Nucleus accumbens (tissue), 56 donors: ENCODE results near the gene SAA2.
A peak's percentile ranks its signal among the peaks of the same experiment; 100 is the strongest.
"Not testable (repeated sequence)": the region's sequence is repeated elsewhere in the genome, so short reads cannot be mapped to it uniquely, and the experiment has no call there.

Experiments
- DNase-seq, 56 donors: peaks; one replicate each; lab custom pipeline; 2025; lab: John Stamatoyannopoulos, UW

Gene SAA2

GRCh38 chr11:18253778-18254338 lies 5.4 kb upstream of the SAA2 start:
- no peak for DNase-seq

DNA sequence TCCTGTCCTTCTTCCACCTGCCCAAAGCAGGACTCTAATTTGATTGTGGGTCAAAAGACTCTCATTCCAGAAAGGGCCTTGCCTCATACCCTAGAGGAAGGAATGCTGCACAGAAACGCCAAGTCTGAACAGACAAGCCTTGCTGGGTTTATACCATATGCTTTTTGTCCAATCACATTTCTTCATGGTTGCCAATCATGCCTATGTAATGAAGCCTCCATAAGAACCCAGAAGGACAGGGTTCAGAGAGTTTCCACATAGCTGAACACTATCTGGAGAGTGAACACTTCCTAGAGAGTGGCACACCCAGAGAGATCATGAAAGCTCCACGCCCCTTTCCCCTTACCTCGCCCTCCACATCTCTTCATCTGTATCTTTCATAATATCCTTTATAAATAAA lies 4.8 kb upstream of the SAA2 start:
- DNase-seq, result no peak

DNA sequence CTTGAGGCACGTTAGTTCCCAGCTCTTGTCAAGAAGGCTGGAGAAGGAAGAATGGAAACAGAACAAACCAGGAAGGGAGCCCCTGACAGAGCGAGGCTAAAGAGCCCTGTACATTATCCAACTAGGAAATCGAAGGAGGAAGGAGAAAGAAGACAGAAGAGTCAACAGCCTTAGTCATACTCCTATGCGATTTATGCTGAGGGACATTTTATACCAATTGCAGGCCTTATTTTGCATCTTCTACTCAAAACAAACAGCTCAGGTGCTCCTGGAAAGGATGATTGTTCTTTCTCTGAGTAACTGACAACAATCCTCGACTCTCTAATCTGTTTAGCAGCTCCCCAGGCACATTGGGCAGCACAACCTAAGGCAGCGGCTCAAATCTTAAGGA lies 1.3 kb downstream of the SAA2 start:
- not testable (repeated sequence) for DNase-seq

- not testable (repeated sequence) for DNase-seq
Measured at GRCh38 chr11:18246379-18247190, 1.9 kb downstream of the SAA2 start.

DNA sequence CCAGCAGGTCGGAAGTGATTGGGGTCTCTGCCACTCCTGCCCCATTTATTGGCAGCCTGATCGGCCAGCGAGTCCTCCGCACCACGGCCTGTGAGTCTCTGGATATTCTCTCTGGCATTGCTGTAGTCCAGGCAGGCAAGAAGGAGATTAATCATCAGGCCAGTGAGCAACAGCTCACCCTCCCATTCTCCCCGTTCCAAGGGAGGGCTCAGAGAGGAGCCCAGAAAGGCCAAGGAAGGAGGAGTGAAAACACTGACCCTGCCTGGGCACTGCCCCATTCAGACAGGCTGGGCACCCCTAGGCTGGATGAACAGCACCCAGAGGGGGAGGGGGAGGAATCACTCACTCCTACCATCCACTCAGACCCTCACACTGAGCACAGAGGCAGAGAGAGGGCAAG lies 3.1 kb downstream of the SAA2 start:
- no peak for DNase-seq

DNA sequence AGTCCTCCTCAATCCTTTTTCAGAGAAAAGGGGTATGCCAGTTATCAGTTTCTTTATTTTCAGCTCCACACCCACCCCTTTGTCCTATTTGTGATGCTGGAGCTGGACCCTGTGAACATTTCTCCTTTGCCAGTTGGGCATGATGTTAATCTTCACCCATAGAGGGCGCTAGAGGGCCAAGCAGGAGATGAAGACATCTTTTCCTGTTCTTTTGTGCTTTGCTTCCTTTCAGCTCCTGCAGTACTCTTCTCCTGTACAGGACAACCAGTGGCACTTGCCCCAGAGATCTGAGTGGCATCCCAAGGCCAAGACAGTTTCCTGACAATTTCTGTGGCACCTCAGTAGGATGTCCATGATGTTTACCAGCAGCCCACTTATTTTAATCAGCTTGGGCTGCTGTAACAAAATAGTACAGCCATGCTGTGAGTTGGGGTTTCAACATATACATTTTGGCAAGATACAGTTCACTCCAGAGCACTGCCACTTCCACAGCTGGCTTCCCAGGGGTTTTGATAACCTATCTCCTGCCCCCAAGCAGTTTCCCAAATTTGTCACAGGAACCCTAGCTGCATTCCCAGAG lies 4.6 kb downstream of the SAA2 start:
- DNase-seq, result peak in 10 of 56 donors; percentile 2 to 20 (median 5)

- no peak for DNase-seq
Measured at GRCh38 chr11:18239655-18240054, 8.8 kb downstream of the SAA2 start.

GRCh38 chr11:18236664-18237356 lies 11.7 kb downstream of the SAA2 start, which contains the start of gene SAA4:
Gene SAA4, minus strand, starts transcription at chr11:18236802. Its CDS starts 876 bp downstream, at chr11:18235926.
- no peak for DNase-seq

DNA sequence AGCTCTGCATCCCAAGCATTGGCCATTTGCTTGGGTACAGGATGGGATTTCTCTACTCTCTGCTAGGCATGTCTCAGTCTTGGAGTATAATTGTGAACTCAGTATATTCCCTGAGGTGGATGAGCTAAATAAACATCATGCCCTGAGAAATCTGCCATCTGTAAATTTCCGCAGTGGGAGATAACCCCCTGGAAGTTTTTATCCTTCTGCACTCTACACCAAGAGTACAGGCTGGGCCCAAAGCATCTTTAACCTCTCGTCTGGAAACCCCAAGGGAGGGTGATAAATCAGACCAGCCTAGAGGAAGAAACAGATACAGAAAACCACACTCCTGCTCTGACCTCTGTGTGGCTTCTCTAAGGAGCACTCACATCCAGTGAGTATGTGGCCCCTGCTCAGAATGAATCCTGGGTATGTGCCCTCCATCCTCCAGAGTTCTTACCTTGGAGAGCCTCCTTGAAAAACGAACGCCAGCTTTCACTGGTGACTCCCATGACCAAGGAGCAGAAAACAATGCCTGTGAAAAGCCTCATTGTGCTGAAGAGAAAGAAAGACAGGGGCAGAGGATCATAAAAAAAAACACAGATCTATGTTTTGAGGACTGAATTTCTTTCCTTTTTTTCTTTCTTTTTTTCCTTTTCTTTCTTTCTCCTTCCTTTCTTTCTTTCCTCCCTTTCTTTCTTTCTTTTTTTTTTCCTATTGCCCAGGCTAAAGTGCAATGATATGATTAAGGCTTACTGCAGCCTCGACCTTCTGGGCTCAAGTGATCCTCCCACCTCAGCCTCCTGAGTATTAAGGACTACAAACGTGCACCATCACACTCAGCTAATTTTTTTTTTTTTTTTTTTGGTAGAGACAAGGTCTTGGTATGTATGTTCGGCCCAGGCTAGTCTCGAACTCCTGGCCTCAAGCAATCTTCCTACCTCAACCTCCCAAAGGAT lies 12.8 kb downstream of the SAA2 start:
- no peak for DNase-seq

- no peak for DNase-seq
Measured at GRCh38 chr11:18233912-18234311, 14.6 kb downstream of the SAA2 start.

DNA sequence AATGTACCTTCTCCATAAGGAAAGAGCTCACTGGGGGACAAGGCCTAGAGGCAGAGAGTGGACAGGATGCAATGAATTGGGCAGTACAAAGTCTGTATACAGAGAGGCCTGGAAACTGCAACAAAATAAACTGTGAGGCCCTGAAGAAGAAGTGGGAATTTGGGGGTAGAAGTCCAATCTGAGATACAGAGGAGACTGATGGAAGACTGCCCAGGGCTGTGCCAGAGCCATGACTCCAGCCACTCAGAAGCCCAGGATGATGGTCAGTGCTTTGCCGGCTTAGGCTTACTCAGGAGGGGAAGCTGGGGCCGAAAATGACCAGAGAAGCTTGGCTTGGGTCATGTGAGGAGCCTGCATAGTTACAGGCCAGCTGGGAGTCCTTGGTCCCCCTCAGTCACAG lies 17.6 kb downstream of the SAA2 start:
- DNase-seq, result no peak

GRCh38 chr11:18229501-18229900 lies 19.0 kb downstream of the SAA2 start:
- no peak for DNase-seq

- no peak for DNase-seq
Measured at GRCh38 chr11:18225913-18226312, 22.6 kb downstream of the SAA2 start.

DNA sequence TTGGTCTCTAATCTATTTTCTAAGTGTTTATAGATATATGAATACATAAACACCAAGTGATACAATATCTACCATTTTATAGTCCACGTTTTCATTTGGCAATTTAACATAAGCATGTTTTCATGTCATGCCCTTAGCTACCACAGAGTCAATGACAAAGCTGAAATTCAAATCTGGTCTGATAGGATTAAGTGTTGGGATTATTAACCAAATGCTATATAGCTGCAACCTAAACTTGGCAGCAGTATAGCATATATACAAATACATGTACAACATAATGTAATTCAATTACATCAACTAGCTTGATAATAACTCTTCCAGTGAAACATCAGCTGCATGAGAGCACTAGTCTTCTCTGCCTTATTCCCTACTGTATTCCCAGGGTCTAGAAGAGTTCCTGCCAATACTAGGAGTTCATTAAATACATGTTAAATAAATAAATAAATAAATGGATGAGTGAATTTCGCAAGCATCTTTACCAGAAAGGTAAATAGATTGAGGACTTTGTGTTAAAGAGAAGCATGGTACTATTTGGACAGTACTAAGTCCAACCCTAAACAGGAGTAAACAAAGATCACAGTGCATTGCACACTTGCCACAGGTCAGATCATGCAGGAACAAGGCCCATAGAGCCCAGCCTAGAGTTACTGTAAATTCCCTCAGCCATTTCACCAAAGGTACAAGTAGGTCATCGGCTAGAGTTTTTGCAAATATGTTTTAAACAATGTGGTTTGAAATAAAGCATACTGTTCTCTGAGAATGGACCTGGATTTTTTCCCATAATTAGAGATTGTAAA lies 24.7 kb downstream of the SAA2 start:
- no peak for DNase-seq

DNA sequence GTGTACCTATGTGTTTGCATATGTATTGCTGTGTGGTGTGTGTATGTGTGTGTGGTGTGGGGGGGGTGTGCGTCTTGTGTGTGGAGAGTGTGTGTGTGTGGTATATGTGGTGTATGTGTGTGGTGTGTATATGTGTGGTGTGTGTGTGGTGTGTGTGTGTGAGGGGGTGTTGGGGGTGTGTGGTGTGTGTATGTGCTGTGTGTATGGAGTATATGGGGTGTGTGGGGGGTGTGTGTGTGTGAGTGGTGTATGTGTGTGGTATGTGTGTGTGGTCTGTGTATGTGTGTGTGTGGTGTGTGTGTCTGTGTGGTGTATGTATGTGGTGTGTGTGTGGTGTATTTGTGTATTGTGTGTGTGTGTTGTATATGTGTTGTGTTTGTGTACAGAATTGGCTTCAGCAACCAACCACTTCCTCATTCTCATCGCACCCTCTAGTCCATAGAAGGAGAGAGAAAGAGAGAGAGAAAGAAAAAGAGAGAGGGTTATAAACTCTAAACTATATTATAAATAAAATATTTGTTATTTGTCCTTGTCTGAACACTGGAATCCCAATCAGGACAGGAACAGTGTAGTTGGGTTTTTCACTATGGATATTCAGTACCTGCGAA lies 25.6 kb downstream of the SAA2 start:
- no peak for DNase-seq

- no peak for DNase-seq
Measured at GRCh38 chr11:18221274-18221876, 27.1 kb downstream of the SAA2 start.

GRCh38 chr11:18209058-18209457 lies 39.4 kb downstream of the SAA2 start:
- no peak for DNase-seq

DNA sequence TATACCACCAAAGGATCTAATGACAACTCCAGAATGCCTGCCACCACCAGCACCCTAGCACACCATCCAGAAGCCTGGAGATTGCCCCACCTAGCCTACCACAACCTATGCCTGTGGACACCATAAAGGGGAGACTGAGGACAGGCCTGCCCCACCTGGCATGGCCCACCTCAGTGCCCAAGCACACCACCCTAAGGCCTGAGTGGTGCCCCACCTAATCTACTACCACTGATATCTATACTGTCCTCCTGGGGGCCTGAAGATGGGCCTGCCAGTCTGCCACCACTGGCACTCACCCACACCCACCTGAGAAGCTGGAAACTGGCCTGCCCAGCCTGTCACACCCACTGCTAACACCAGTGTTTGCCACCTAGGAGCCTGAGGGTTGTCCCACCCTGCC lies 43.7 kb downstream of the SAA2 start:
- no peak for DNase-seq
